H1 (cell line): ENCODE data around the gene PDHX. TPM values are rescaled to one million over a fixed set of nuclear protein-coding genes. Genes with fewer than 3 reads are reported as not detected.

Source experiments
- CTCF ChIA-PET: fragments of 300-600 bp; sonication (Branson Sonifier 250); formaldehyde crosslinking; loops from one replicate; lab custom pipeline; 2021; ENCODE audit not compliant: partially characterized antibody; lab: Charles Lee
- POLR2A ChIA-PET: fragments of 300-600 bp; sonication (Branson Sonifier 250); formaldehyde crosslinking; loops from one replicate; lab custom pipeline; 2021; ENCODE audit warnings: inconsistent platforms; ENCODE audit not compliant: partially characterized antibody; lab: Charles Lee
- DNase-seq, 2 experiments: peaks; one replicate each; pipeline versions ENCODE4 v3.0.0 to v3.0.0-alpha.2; 2010 to 2022; ENCODE audit warnings: low spot score in 2 of 2, low read depth in 1 of 2, mixed read lengths in 1 of 2
- FAIRE-seq: peaks from 2 replicates; lab custom pipeline; 2011; peaks lifted over from hg19 to GRCh38; lab: Jason Lieb, UNC
- H2AFZ ChIP-seq: 2 replicates; pipeline ENCODE4 v1.8.1; 2012; ENCODE audit warnings: low read length, inconsistent platforms
- H2AK5ac ChIP-seq: 2 replicates; pipeline ENCODE4 v1.6.1; 2013; ENCODE audit warnings: low read depth, low read length
- H2BK120ac ChIP-seq: replicated peaks from 2 replicates; pipeline ENCODE3; 2013; ENCODE audit warnings: low read depth, low read length, inconsistent platforms
- H2BK12ac ChIP-seq: 2 replicates; pipeline ENCODE4 v1.6.1; 2013; ENCODE audit warnings: low read depth, low read length
- H2BK15ac ChIP-seq: 2 replicates; pipeline ENCODE4 v1.6.1; 2013; ENCODE audit warnings: low read length
- H2BK20ac ChIP-seq: 2 replicates; pipeline ENCODE4 v1.6.1; 2013; ENCODE audit warnings: low read length
- H2BK5ac ChIP-seq: 2 replicates; pipeline ENCODE4 v1.6.1; 2013; ENCODE audit warnings: low read depth, low read length
- H3K14ac ChIP-seq: 2 replicates; pipeline ENCODE4 v1.6.1; 2013; ENCODE audit warnings: inconsistent platforms; ENCODE audit not compliant: insufficient read length
- H3K18ac ChIP-seq: 2 replicates; pipeline ENCODE4 v1.6.1; 2013; ENCODE audit warnings: low read length; ENCODE audit errors: extremely low read depth
- H3K23ac ChIP-seq: 2 replicates; pipeline ENCODE4 v1.6.1; 2013; ENCODE audit warnings: inconsistent platforms; ENCODE audit not compliant: insufficient read length
- H3K23me2 ChIP-seq: 2 replicates; pipeline ENCODE4 v1.6.1; 2013; ENCODE audit warnings: low read depth, low read length
- H3K27ac ChIP-seq: 2 replicates; pipeline ENCODE4 v1.6.1; 2011; ENCODE audit warnings: low read depth, low read length, inconsistent platforms
- H3K27me3 ChIP-seq, 4 experiments: replicated peaks in 1 of 4; 1 replicate in 1 of 4; 2 replicates in 3 of 4; pipeline versions ENCODE4 v1.6.1 to v1.8.1; 2011 to 2013; ENCODE audit warnings: low read length in 3 of 4, mild to moderate bottlenecking in 3 of 4, inconsistent platforms in 2 of 4, mixed read lengths in 2 of 4, moderate library complexity in 1 of 4; ENCODE audit not compliant: control insufficient read depth in 3 of 4, insufficient read depth in 3 of 4; ENCODE audit errors: extremely low read depth in 1 of 4
- H3K36me3 ChIP-seq, 4 experiments: 2 replicates each; pipeline versions ENCODE4 v1.6.1 to v1.8.1; 2011 to 2013; ENCODE audit warnings: mild to moderate bottlenecking in 4 of 4, low read length in 3 of 4, moderate library complexity in 2 of 4, control low read depth in 1 of 4, inconsistent platforms in 1 of 4; ENCODE audit not compliant: insufficient read depth in 4 of 4, control insufficient read depth in 2 of 4
- H3K4ac ChIP-seq: replicated peaks from 2 replicates; pipeline ENCODE3; 2013; ENCODE audit warnings: low read length, low read depth, mixed read lengths, inconsistent platforms; ENCODE audit not compliant: insufficient read length
- H3K4me1 ChIP-seq, 4 experiments: replicated peaks in 1 of 4; 1 replicate in 1 of 4; 2 replicates in 3 of 4; pipeline versions ENCODE4 v1.6.1 to v1.8.1; 2011 to 2013; ENCODE audit warnings: low read length in 3 of 4, inconsistent platforms in 2 of 4, mixed read lengths in 1 of 4; ENCODE audit not compliant: insufficient read depth in 4 of 4, control insufficient read depth in 3 of 4
- H3K4me2 ChIP-seq, 2 experiments: 2 replicates each; pipeline versions ENCODE4 v1.6.1 to v1.8.1; 2011 to 2013; ENCODE audit warnings: low read depth in 2 of 2, low read length in 2 of 2, control low read depth in 1 of 2, inconsistent platforms in 1 of 2, mild to moderate bottlenecking in 1 of 2; ENCODE audit not compliant: insufficient read depth in 1 of 2
- H3K4me3 ChIP-seq, 4 experiments: fragments of 200-600, 300-600 bp in 1 of 4; sonication (generic), shearing (Covaris generic), sonication (Bioruptor Twin) in 1 of 4; 2 replicates each; pipeline versions ENCODE4 v1.5.1 to v1.8.1; 2011 to 2016; ENCODE audit warnings: low read length in 4 of 4, low read depth in 3 of 4, control low read depth in 2 of 4, inconsistent platforms in 2 of 4, mild to moderate bottlenecking in 2 of 4, mixed read lengths in 1 of 4, moderate library complexity in 1 of 4; ENCODE audit not compliant: insufficient read depth in 2 of 4; ENCODE audit errors: extremely low read depth in 1 of 4
- H3K56ac ChIP-seq: replicated peaks from 2 replicates; pipeline ENCODE3; 2013; ENCODE audit warnings: low read depth, mild to moderate bottlenecking, mixed read lengths, low read length, inconsistent platforms; ENCODE audit not compliant: insufficient read length
- H3K79me1 ChIP-seq: 2 replicates; pipeline ENCODE4 v1.6.1; 2013; ENCODE audit warnings: low read depth, low read length, control low read depth
- H3K79me2 ChIP-seq, 2 experiments: 2 replicates each; pipeline versions ENCODE4 v1.6.1 to v1.8.1; 2012 to 2013; ENCODE audit warnings: low read length in 2 of 2, mild to moderate bottlenecking in 2 of 2, inconsistent platforms in 1 of 2; ENCODE audit not compliant: insufficient read depth in 2 of 2, control insufficient read depth in 1 of 2
- H3K9ac ChIP-seq, 4 experiments: replicated peaks in 1 of 4; 1 replicate in 1 of 4; 2 replicates in 3 of 4; pipeline versions ENCODE4 v1.6.1 to v1.8.1; 2011 to 2013; ENCODE audit warnings: low read depth in 3 of 4, low read length in 3 of 4, control low read depth in 2 of 4, mild to moderate bottlenecking in 2 of 4, moderate library complexity in 2 of 4, inconsistent platforms in 1 of 4; ENCODE audit errors: extremely low read depth in 1 of 4
- H3K9me3 ChIP-seq, 2 experiments: 2 replicates each; pipeline versions ENCODE4 v1.6.1 to v1.8.1; 2012 to 2013; ENCODE audit warnings: mild to moderate bottlenecking in 2 of 2, moderate library complexity in 2 of 2, control low read depth in 1 of 2, inconsistent platforms in 1 of 2, low read depth in 1 of 2, low read length in 1 of 2, mixed read lengths in 1 of 2; ENCODE audit not compliant: insufficient read depth in 2 of 2
- H4K20me1 ChIP-seq, 2 experiments: replicated peaks in 1 of 2; 2 replicates each; pipeline versions ENCODE3 to v1.8.1; 2011 to 2013; ENCODE audit warnings: inconsistent platforms in 2 of 2, low read length in 2 of 2, mild to moderate bottlenecking in 1 of 2; ENCODE audit not compliant: insufficient read depth in 2 of 2, control insufficient read depth in 1 of 2
- H4K5ac ChIP-seq: 2 replicates; pipeline ENCODE4 v1.6.1; 2013; ENCODE audit warnings: low read length, low read depth, mixed read lengths, inconsistent platforms; ENCODE audit not compliant: insufficient read length
- H4K8ac ChIP-seq: 2 replicates; pipeline ENCODE4 v1.8.0; 2013; ENCODE audit warnings: mild to moderate bottlenecking, moderate library complexity, low read length, inconsistent platforms; ENCODE audit not compliant: insufficient read depth; ENCODE audit errors: extremely low read depth
- H4K91ac ChIP-seq: replicated peaks from 2 replicates; pipeline ENCODE3; 2013; ENCODE audit warnings: low read length, mixed read lengths, inconsistent platforms; ENCODE audit not compliant: insufficient read length
- CHD2 ChIP-seq: IDR thresholded peaks from 2 replicates; pipeline ENCODE4 v1.6.1; 2012; ENCODE audit warnings: low read length, improper control_type of control experiment
- CTCF ChIP-seq, 3 experiments: IDR thresholded peaks; 1 replicate in 2 of 3; 2 replicates in 1 of 3; pipeline versions ENCODE4 v1.5.1 to v1.6.1; 2011; ENCODE audit warnings: low read length in 3 of 3, mild to moderate bottlenecking in 3 of 3, inconsistent platforms in 2 of 3, low read depth in 1 of 3, moderate library complexity in 1 of 3; ENCODE audit not compliant: insufficient read depth in 1 of 3; ENCODE audit errors: control extremely low read depth in 1 of 3
- E2F6 ChIP-seq: IDR thresholded peaks from 2 replicates; pipeline ENCODE4 v1.6.1; 2012; ENCODE audit warnings: inconsistent platforms
- RFX5 ChIP-seq: IDR thresholded peaks from 2 replicates; pipeline ENCODE4 v1.6.1; 2011; ENCODE audit warnings: low read depth, low read length, improper control_type of control experiment, borderline replicate concordance
- SIX5 ChIP-seq: IDR thresholded peaks from 2 replicates; pipeline ENCODE4 v1.6.1; 2011; ENCODE audit warnings: mild to moderate bottlenecking, low read depth, low read length
- SP1 ChIP-seq: IDR thresholded peaks from 2 replicates; pipeline ENCODE4 v1.6.1; 2011; ENCODE audit warnings: low read depth, low read length
- ZNF274 ChIP-seq: IDR thresholded peaks from 2 replicates; pipeline ENCODE4 v1.7.0; 2012; ENCODE audit warnings: low read length, borderline replicate concordance; ENCODE audit errors: extremely low read depth
- WGBS, 2 experiments: shearing (Covaris generic) in 1 of 2; methylation state at CpG; one replicate each; pipeline versions ENCODE4 v1.1.6 to v1.1.7; 2013 to 2015; ENCODE audit warnings: low lambda C conversion rate in 2 of 2, mixed read lengths in 2 of 2, inconsistent platforms in 1 of 2, low coverage in 1 of 2, missing lambda C conversion rate in 1 of 2; ENCODE audit not compliant: insufficient replicate concordance in 2 of 2, insufficient coverage in 1 of 2, insufficient read length in 1 of 2; ENCODE audit errors: extremely low coverage in 1 of 2, missing lambda C conversion rate in 1 of 2; 5-methylcytosine and 5-hydroxymethylcytosine counted together
- polyA plus RNA-seq, 7 experiments: library from polyadenylated mRNA; depleted of rRNA in 3 of 7; stranded (reverse) in 5 of 7; unstranded in 2 of 7; fragments of >200 nt in 5 of 7; fragments of 200-250 nt in 2 of 7; gene quantifications; 1 replicate in 5 of 7; 2 replicates in 1 of 7; 4 replicates in 1 of 7; pipeline versions ENCODE4 v1.2.1 to v1.2.3, GENCODE V29; 2011 to 2013; ENCODE audit warnings: missing spikeins in 2 of 7, mixed read lengths in 2 of 7
- total RNA-seq: library from RNA; stranded (reverse); fragmentation: NEBNext Ultra II Directional; extraction: Animal tissue kit (Norgen Biotek cat#: 25700); gene quantifications from 2 replicates; pipeline ENCODE4 v1.2.1, GENCODE V29; 2021
- TF ChIP-seq, protein P1 (sequence below): IDR thresholded peaks from 2 replicates; pipeline ENCODE4 v1.6.1; 2011; ENCODE audit warnings: low read depth, mild to moderate bottlenecking, low read length; ENCODE audit not compliant: insufficient read depth
- TF ChIP-seq, protein P2 (sequence below): IDR thresholded peaks from 2 replicates; pipeline ENCODE4 v1.6.1; 2012; ENCODE audit warnings: low read length, inconsistent platforms

The PDHX gene
- total and polyA plus RNA-seq, 2 of the 8 experiments (the other 6 are each of a cell fraction or from before 2014, with no cell fraction given), result 12.4 to 51.9 TPM

- Histone ChIP-seq H2BK15ac (no peak overlapping the region), H3K36me3 (no peaks in the 10 kb centered on the region), H3K4me1 (no peaks in the 10 kb centered on the region), H3K4me2 (no peak overlapping the region), H3K23ac (no peak overlapping the region), H4K8ac (no peak overlapping the region), H2BK12ac (no peak overlapping the region), H2BK120ac (no peak overlapping the region), H3K79me2 (no peaks in the 10 kb centered on the region), H3K14ac (no peak overlapping the region), H4K20me1 (no peaks in the 10 kb centered on the region), H3K4ac (no peak overlapping the region), H2BK20ac (no peak overlapping the region), H4K91ac (no peak overlapping the region), H3K27ac (no peak overlapping the region), H3K23me2 (no peaks in the 10 kb centered on the region), H3K9me3 (no peaks in the 10 kb centered on the region), H3K4me3 (no peak overlapping the region), H3K27me3 (no peaks in the 10 kb centered on the region), H2BK5ac (no peak overlapping the region), H3K79me1 (no peaks in the 10 kb centered on the region), H3K56ac (no peak overlapping the region), H3K18ac (no peak overlapping the region), H4K5ac (no peak overlapping the region), H2AFZ (no peak overlapping the region), H3K9ac (no peak overlapping the region), H2AK5ac (no peak overlapping the region)
- ChIA-PET POLR2A (no interaction called here), CTCF (no interaction called here)
- WGBS, 2 experiments, result 85% methylated on average over 3 of the region's 3 CpGs; no CpG with 5 or more reads in 1 of the 2 experiments
- FAIRE-seq, result no peak
- DNase-seq, result no peak
- TF ChIP-seq RFX5 (no peak), CHD2 (no peak), CTCF (IDR thresholded peaks at IDR 0.05; ENCODE audit: control extremely low read depth in 1 of 3, insufficient read depth in 1 of 3, low read depth in 1 of 3, low read length in 3 of 3) (no peak), SIX5 (no peak), E2F6 (no peak), ZNF274 (no peak), SP1 (no peak)
- TF ChIP-seq, protein P1, sequence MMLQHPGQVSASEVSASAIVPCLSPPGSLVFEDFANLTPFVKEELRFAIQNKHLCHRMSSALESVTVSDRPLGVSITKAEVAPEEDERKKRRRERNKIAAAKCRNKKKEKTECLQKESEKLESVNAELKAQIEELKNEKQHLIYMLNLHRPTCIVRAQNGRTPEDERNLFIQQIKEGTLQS, result no peak
- TF ChIP-seq, protein P2, sequence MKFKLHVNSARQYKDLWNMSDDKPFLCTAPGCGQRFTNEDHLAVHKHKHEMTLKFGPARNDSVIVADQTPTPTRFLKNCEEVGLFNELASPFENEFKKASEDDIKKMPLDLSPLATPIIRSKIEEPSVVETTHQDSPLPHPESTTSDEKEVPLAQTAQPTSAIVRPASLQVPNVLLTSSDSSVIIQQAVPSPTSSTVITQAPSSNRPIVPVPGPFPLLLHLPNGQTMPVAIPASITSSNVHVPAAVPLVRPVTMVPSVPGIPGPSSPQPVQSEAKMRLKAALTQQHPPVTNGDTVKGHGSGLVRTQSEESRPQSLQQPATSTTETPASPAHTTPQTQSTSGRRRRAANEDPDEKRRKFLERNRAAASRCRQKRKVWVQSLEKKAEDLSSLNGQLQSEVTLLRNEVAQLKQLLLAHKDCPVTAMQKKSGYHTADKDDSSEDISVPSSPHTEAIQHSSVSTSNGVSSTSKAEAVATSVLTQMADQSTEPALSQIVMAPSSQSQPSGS, result no peak
Observed at GRCh38 chr11:35003658-35004057, 87.2 kb downstream of the PDHX start.
